Calu3 (cell line): ENCODE measurements around the gene HACD2. TPM values are rescaled to one million over a fixed set of nuclear protein-coding genes. Genes with fewer than 3 reads are reported as not detected.

Experiments used
- BruUV-seq: library from RNA; stranded (reverse); fragments of 400-500 nt; replicated peaks from 2 replicates; lab custom pipeline; 2021; lab: Mats Ljungman, UMichigan
- CTCF ChIA-PET: fragments of 300-600 bp; sonication (Branson Sonifier 250); formaldehyde crosslinking; loops from one replicate; lab custom pipeline; 2022; ENCODE audit warnings: antibody characterized with exemption; lab: Charles Lee
- DNase-seq: peaks from one replicate; pipeline ENCODE4 v3.0.0; 2022
- H3K27ac Mint-ChIP-seq: one replicate; pipeline ENCODE4 v1.8.0; 2022; ENCODE audit warnings: mixed read lengths; ENCODE audit not compliant: unreplicated experiment
- H3K27me3 Mint-ChIP-seq: one replicate; pipeline ENCODE4 v1.8.0; 2022; ENCODE audit warnings: mixed read lengths; ENCODE audit not compliant: unreplicated experiment
- H3K36me3 Mint-ChIP-seq: one replicate; pipeline ENCODE4 v1.8.0; 2022; ENCODE audit warnings: mild to moderate bottlenecking, moderate library complexity, mixed read lengths; ENCODE audit not compliant: insufficient read depth, unreplicated experiment
- H3K4me1 Mint-ChIP-seq: one replicate; pipeline ENCODE4 v1.8.0; 2022; ENCODE audit warnings: mild to moderate bottlenecking, low read depth, mixed read lengths; ENCODE audit not compliant: unreplicated experiment
- H3K4me3 Mint-ChIP-seq: one replicate; pipeline ENCODE4 v1.8.0; 2022; ENCODE audit warnings: mild to moderate bottlenecking, low read depth, moderate library complexity, mixed read lengths; ENCODE audit not compliant: unreplicated experiment
- H3K9me3 Mint-ChIP-seq: one replicate; pipeline ENCODE4 v1.8.0; 2022; ENCODE audit warnings: low read depth, mixed read lengths; ENCODE audit not compliant: unreplicated experiment
- CTCF ChIP-seq: fragments of 200-600 bp; IDR thresholded peaks from one replicate; pipeline ENCODE4 v1.8.0; 2022; ENCODE audit warnings: antibody characterized with exemption; ENCODE audit not compliant: unreplicated experiment
- intact Hi-C: fragments of 100-400 bp; cut with micrococcal nuclease; formaldehyde crosslinking; loops from one replicate; pipeline ENCODE4 v1.10.0; 2022; ENCODE audit not compliant: unreplicated experiment
- total RNA-seq: library from RNA; stranded (reverse); gene quantifications from 2 replicates; pipeline ENCODE4 v1.2.3, GENCODE V29; 2022

Gene HACD2
- total RNA-seq, 1 experiment from 2014 or later = 69.0 TPM

- H3K4me3 Mint-ChIP-seq = no peak overlapping the region
- DNase-seq = no peak
- H3K27ac Mint-ChIP-seq = no peak overlapping the region
- peaks cover 5% of the 10 kb centered on the region for H3K9me3 Mint-ChIP-seq
- intact Hi-C loops = loop anchor here (5.0 to 10.0 kb wide), 2 partner anchors 47 to 225 kb away; no protein-coding TSS in a partner anchor
- H3K36me3 Mint-ChIP-seq = peaks cover 6% of the 10 kb centered on the region
- CTCF ChIA-PET = no interaction called here
- TF ChIP-seq CTCF = no peak
- no TSS peak for BruUV-seq
- H3K27me3 Mint-ChIP-seq = no peaks in the 10 kb centered on the region
- H3K4me1 Mint-ChIP-seq = peaks cover 6% of the 10 kb centered on the region
Measured at GRCh38 chr3:123552095-123552714, 32.6 kb downstream of the HACD2 start.

GRCh38 chr3:123547881-123548519 lies 36.9 kb downstream of the HACD2 start:
- no peak for TF ChIP-seq CTCF
- BruUV-seq = no TSS peak
- CTCF ChIA-PET = interaction anchor here (0.7 kb wide), 1 partner anchor 73 kb away, joined by 3 read pairs; no protein-coding TSS in a partner anchor

GRCh38 chr3:123546133-123546755 lies 38.6 kb downstream of the HACD2 start:
- no peaks in the 10 kb centered on the region for H3K9me3 Mint-ChIP-seq
- intact Hi-C loops = no loop called here
- DNase-seq = no peak
- no TSS peak for BruUV-seq
- no peak overlapping the region for H3K27ac Mint-ChIP-seq
- H3K36me3 Mint-ChIP-seq = peaks cover 6% of the 10 kb centered on the region
- no peak overlapping the region for H3K4me3 Mint-ChIP-seq
- H3K4me1 Mint-ChIP-seq = no peaks in the 10 kb centered on the region
- CTCF ChIA-PET = no interaction called here
- H3K27me3 Mint-ChIP-seq = no peaks in the 10 kb centered on the region
- no peak for TF ChIP-seq CTCF

More at GRCh38 chr3:123547881-123548519, 36.9 kb downstream of the HACD2 start:
- no peak overlapping the region for H3K27ac Mint-ChIP-seq
- H3K4me3 Mint-ChIP-seq = no peak overlapping the region
- H3K36me3 Mint-ChIP-seq = peaks cover 6% of the 10 kb centered on the region
- no peak for DNase-seq
- intact Hi-C loops = no loop called here
- no peaks in the 10 kb centered on the region for H3K27me3 Mint-ChIP-seq
- H3K4me1 Mint-ChIP-seq = peaks cover 6% of the 10 kb centered on the region
- no peaks in the 10 kb centered on the region for H3K9me3 Mint-ChIP-seq

DNA sequence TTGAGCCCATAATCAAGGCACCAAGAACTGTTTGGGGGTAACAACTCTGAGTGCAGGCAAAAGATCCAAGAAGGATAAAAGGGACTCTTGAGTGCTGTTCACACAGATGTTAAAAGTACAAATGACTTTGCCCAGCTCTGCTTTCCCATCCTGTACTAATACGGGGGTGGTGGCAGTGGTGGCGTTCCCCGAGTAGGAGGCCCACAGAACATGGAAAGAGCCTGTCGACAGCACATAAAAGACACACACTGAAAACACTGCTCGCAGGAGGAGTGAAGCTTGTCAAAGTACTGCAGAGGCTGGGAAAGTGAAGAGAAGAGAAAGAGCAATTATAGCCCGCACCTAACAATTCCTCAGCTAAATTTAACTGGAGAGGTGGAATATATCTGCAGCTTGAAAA lies 40.9 kb downstream of the HACD2 start:
- no peaks in the 10 kb centered on the region for H3K4me1 Mint-ChIP-seq
- no peaks in the 10 kb centered on the region for H3K36me3 Mint-ChIP-seq
- H3K4me3 Mint-ChIP-seq = no peak overlapping the region
- no peak for TF ChIP-seq CTCF
- H3K27me3 Mint-ChIP-seq = no peaks in the 10 kb centered on the region
- no peaks in the 10 kb centered on the region for H3K9me3 Mint-ChIP-seq
- CTCF ChIA-PET = interaction anchor here (0.6 kb wide), 1 partner anchor 110 kb away, joined by 6 read pairs; no protein-coding TSS in a partner anchor
- no peak for DNase-seq
- intact Hi-C loops = no loop called here
- no peak overlapping the region for H3K27ac Mint-ChIP-seq
- no TSS peak for BruUV-seq
